H1 (cell line): ENCODE data around the gene SMTNL2. TPM values are rescaled to one million over a fixed set of nuclear protein-coding genes. Genes with fewer than 3 reads are reported as not detected.

Experiments used
- SIX5 ChIP-seq: IDR thresholded peaks from 2 replicates; pipeline ENCODE4 v1.6.1; 2011; ENCODE audit warnings: mild to moderate bottlenecking, low read depth, low read length
- polyA plus RNA-seq, 7 experiments: library from polyadenylated mRNA; depleted of rRNA in 3 of 7; stranded (reverse) in 5 of 7; unstranded in 2 of 7; fragments of >200 nt in 5 of 7; fragments of 200-250 nt in 2 of 7; gene quantifications; 1 replicate in 5 of 7; 2 replicates in 1 of 7; 4 replicates in 1 of 7; pipeline versions ENCODE4 v1.2.1 to v1.2.3, GENCODE V29; 2011 to 2013; ENCODE audit warnings: missing spikeins in 2 of 7, mixed read lengths in 2 of 7
- total RNA-seq: library from RNA; stranded (reverse); fragmentation: NEBNext Ultra II Directional; extraction: Animal tissue kit (Norgen Biotek cat#: 25700); gene quantifications from 2 replicates; pipeline ENCODE4 v1.2.1, GENCODE V29; 2021

The SMTNL2 gene
- total and polyA plus RNA-seq, 2 of the 8 experiments (the other 6 are each of a cell fraction or from before 2014, with no cell fraction given): 3.6 to 4.5 TPM

DNA sequence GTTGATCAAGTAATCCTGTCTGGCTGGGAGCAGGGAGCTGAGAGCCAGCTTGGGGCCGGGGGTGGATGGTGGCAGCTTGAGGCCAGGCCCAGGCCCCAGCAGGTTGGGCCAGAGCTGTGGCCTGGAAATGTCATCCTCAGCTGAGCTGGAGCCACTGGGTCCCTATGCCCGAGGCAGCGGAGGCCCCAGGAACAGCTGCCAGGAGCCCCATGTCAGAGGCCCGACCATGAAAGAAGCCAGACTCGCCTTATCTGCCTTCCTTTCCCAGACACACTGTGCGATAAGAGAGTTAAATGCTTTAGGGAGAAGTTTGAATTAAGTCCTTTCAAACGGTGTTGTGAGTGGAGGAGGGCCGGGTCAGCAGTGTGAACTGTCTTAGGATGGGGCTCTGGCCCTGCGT, 3.5 kb downstream of the SMTNL2 start (continued):
- TF ChIP-seq SIX5: no peak
- TF ChIP-seq, all 59 proteins: peak for 0
